Right lobe of liver (tissue), 6 donors: ENCODE results near the gene CPM. TPM values are rescaled to one million over a fixed set of nuclear protein-coding genes. Genes with fewer than 3 reads are reported as not detected.

Source experiments
- ATAC-seq, 4 donors: fragments of 200-7000 bp; cut with Tn5 transposase; one replicate each; pipeline ENCODE4 v1.9.1; 2020; ENCODE audit warnings: mild to moderate bottlenecking in 4 of 4, moderate library complexity in 4 of 4
- DNase-seq, 3 donors: peaks; one replicate each; pipeline ENCODE4 v3.0.0-alpha.2; 2020
- H3K27ac ChIP-seq, 3 donors: fragments of 200-600 bp; one replicate each; pipeline ENCODE4 v1.8.0; 2022
- H3K27me3 ChIP-seq, 2 donors: fragments of 200-600 bp; one replicate each; pipeline ENCODE4 v1.8.0; 2022
- H3K36me3 ChIP-seq, 4 donors: fragments of 200-600 bp; sonication (generic) in 1 of 4; one replicate each; pipeline versions ENCODE4 v1.5.1 to v1.8.0; 2017 to 2022; ENCODE audit warnings: control low read depth in 1 of 4
- H3K4me1 ChIP-seq, 4 donors: fragments of 200-600 bp; sonication (generic) in 1 of 4; one replicate each; pipeline versions ENCODE4 v1.5.1 to v1.8.0; 2017 to 2022; ENCODE audit warnings: control low read depth in 1 of 4
- H3K4me3 ChIP-seq, 3 donors: fragments of 200-600 bp; one replicate each; pipeline ENCODE4 v1.8.0; 2022
- H3K9me3 ChIP-seq, 4 donors: fragments of 200-600 bp; sonication (generic) in 1 of 4; one replicate each; pipeline versions ENCODE4 v1.5.1 to v1.8.0; 2017 to 2022; ENCODE audit warnings: control low read depth in 1 of 4
- POLR2A ChIP-seq: fragments of 450-650 bp; IDR thresholded peaks from one replicate; pipeline ENCODE4 v1.6.1; 2017; ENCODE audit warnings: antibody characterized with exemption, mild to moderate bottlenecking
- WGBS: methylation state at CpG from one replicate; pipeline ENCODE4 v1.1.6; 2018; ENCODE audit warnings: low coverage, low lambda C conversion rate; ENCODE audit not compliant: insufficient coverage; ENCODE audit errors: missing lambda C conversion rate; 5-methylcytosine and 5-hydroxymethylcytosine counted together
- intact Hi-C, 2 donors: fragments of 100-400 bp; cut with DNase I; formaldehyde crosslinking; loops; one replicate each; pipeline versions ENCODE4 v1.11.2 to v1.14.1; 2022
- total RNA-seq, 6 experiments: library from RNA; depleted of rRNA in 2 of 6; stranded (reverse); fragments of >200 nt in 2 of 6; fragmentation: NEBNext Ultra II Directional in 3 of 6; extraction: Animal tissue kit (Norgen Biotek cat#: 25700) in 3 of 6; gene quantifications; one replicate each; pipeline versions ENCODE4 v1.1.0 to v1.2.4, GENCODE V29; 2016 to 2023
- TF ChIP-seq, protein P1 (sequence below), 4 donors: fragments of 200-600 bp in 3 of 4; fragments of 450-650 bp in 1 of 4; IDR thresholded peaks; one replicate each; pipeline versions ENCODE4 v1.5.1 to v1.8.0; 2016 to 2022; ENCODE audit warnings: antibody characterized with exemption in 4 of 4, mild to moderate bottlenecking in 2 of 4
- donor health status: DM: no; HTN: yes; CAD: no.
- donor health status: DM: no; HTN: no; CAD: no.
- donor health status: DM: no; HTN: no; CAD: no.
- donor health status: DM: no; HTN: yes; CAD: no.
- donor health status: DM: no; HTN: yes; CAD: no.

Gene CPM
- total RNA-seq, 6 experiments from 2014 or later: 34.6 to 91.6 (median 50.0) TPM

DNA sequence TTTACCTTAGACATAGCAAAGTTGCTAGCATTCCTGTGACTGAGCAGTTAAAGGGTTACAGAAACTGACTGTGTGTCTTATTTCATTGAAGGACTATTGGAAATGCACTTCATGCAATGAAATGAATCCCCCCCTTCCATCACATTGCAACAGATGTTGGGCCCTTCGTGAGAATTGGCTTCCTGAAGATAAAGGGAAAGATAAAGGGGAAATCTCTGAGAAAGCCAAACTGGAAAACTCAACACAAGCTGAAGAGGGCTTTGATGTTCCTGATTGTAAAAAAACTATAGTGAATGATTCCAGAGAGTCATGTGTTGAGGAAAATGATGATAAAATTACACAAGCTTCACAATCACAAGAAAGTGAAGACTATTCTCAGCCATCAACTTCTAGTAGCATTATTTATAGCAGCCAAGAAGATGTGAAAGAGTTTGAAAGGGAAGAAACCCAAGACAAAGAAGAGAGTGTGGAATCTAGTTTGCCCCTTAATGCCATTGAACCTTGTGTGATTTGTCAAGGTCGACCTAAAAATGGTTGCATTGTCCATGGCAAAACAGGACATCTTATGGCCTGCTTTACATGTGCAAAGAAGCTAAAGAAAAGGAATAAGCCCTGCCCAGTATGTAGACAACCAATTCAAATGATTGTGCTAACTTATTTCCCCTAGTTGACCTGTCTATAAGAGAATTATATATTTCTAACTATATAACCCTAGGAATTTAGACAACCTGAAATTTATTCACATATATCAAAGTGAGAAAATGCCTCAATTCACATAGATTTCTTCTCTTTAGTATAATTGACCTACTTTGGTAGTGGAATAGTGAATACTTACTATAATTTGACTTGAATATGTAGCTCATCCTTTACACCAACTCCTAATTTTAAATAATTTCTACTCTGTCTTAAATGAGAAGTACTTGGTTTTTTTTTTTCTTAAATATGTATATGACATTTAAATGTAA, 93.5 kb downstream of the CPM start:
- H3K4me1 ChIP-seq: peaks cover 0 to 13% (median 0%) of the 10 kb centered on the region in 4 donors
- H3K36me3 ChIP-seq: peaks cover 0 to 81% (median 37%) of the 10 kb centered on the region in 4 donors

DNA sequence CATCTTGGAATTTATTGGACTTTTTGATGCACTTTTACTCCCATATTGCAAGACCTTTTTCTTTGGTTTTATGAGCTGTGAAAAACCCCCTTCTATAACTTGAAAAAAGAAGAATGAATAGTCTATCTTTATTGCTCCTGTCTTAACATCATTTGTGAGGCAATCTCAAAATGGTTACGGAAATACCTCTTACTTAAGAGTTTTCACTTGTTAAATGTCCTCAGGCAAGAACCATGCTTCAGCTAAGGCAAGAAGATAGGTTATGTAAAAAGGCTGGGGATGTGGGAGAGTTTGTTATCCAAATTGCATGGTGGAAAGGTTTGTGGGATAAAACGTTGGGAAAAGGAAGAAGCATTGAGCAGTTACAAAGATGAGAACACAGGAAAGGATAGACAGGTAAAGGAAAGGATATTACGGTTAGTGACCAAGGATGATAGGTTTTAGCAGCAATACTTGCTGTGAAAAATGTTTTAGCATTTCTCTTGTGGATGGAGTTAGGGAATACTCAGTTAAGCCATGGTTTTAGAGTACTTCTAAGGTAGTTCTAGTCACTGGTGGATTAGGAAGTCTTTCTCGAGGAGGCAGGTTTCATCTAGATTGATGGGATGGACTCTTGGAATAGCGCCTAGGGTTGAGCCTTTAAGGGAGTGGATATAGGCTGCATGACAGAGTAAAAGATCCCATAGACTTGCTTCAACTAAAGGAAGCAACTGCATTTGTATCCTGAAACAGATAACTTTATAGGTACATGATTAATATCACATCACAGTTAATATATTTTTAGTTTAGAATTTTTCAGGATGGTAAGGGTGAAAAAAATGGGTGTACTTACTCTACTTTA, 94.7 kb downstream of the CPM start:
- intact Hi-C loops: no loop called here
- Histone ChIP-seq H3K27ac (no peak overlapping the region), H3K4me1 (peaks cover 0 to 13% (median 0%) of the 10 kb centered on the region in 4 donors), H3K4me3 (no peak overlapping the region), H3K9me3 (no peaks in the 10 kb centered on the region), H3K27me3 (no peaks in the 10 kb centered on the region), H3K36me3 (peaks cover 0 to 80% (median 37%) of the 10 kb centered on the region in 4 donors)
- ATAC-seq (no peak), DNase-seq (no peak)
- WGBS: 79% methylated on average over 5 of the region's 5 CpGs
- TF ChIP-seq POLR2A: no peak
- TF ChIP-seq, protein P1, sequence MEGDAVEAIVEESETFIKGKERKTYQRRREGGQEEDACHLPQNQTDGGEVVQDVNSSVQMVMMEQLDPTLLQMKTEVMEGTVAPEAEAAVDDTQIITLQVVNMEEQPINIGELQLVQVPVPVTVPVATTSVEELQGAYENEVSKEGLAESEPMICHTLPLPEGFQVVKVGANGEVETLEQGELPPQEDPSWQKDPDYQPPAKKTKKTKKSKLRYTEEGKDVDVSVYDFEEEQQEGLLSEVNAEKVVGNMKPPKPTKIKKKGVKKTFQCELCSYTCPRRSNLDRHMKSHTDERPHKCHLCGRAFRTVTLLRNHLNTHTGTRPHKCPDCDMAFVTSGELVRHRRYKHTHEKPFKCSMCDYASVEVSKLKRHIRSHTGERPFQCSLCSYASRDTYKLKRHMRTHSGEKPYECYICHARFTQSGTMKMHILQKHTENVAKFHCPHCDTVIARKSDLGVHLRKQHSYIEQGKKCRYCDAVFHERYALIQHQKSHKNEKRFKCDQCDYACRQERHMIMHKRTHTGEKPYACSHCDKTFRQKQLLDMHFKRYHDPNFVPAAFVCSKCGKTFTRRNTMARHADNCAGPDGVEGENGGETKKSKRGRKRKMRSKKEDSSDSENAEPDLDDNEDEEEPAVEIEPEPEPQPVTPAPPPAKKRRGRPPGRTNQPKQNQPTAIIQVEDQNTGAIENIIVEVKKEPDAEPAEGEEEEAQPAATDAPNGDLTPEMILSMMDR (IDR thresholded peaks at IDR 0.05): no peak

More for the DNA sequence above, 93.5 kb downstream of the CPM start:
- no peaks in the 10 kb centered on the region for H3K27me3 ChIP-seq
- 43% methylated on average over 2 of the region's 2 CpGs for WGBS
- DNase-seq: no peak
- TF ChIP-seq, protein P1 (IDR thresholded peaks at IDR 0.05): no peak
- TF ChIP-seq POLR2A: no peak
- intact Hi-C loops: no loop called here
- H3K9me3 ChIP-seq: no peaks in the 10 kb centered on the region
- no peak for ATAC-seq
- no peak overlapping the region for H3K4me3 ChIP-seq
- no peak overlapping the region for H3K27ac ChIP-seq

DNA sequence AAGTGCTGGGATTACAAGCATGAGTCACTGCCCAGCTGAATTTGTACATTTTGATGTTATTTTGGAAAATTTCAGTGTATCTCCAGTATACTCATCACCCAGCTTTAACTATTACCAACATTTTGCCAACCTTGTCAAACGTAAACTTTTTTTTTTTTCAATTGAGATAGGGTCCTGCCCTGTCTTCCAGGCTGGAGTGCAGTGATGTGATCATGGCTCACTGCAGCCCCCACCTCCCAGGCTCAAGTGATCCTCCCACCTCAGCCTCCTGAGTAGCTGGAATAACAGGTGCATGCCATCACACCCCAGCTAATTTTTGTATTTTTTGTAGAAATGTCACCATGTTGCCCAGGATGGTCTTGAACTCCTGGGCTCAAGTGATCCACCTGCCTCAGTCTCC, 95.8 kb downstream of the CPM start:
- TF ChIP-seq POLR2A: no peak
- peaks cover 0 to 75% (median 36%) of the 10 kb centered on the region in 4 donors for H3K36me3 ChIP-seq
- no peak for ATAC-seq
- H3K27ac ChIP-seq: no peak overlapping the region
- no peak overlapping the region for H3K4me3 ChIP-seq
- H3K27me3 ChIP-seq: no peaks in the 10 kb centered on the region
- peaks cover 0 to 13% (median 0%) of the 10 kb centered on the region in 4 donors for H3K4me1 ChIP-seq
- WGBS: 100% methylated on average over 1 of the region's 1 CpG
- intact Hi-C loops: no loop called here
- H3K9me3 ChIP-seq: no peaks in the 10 kb centered on the region
- DNase-seq: no peak

DNA sequence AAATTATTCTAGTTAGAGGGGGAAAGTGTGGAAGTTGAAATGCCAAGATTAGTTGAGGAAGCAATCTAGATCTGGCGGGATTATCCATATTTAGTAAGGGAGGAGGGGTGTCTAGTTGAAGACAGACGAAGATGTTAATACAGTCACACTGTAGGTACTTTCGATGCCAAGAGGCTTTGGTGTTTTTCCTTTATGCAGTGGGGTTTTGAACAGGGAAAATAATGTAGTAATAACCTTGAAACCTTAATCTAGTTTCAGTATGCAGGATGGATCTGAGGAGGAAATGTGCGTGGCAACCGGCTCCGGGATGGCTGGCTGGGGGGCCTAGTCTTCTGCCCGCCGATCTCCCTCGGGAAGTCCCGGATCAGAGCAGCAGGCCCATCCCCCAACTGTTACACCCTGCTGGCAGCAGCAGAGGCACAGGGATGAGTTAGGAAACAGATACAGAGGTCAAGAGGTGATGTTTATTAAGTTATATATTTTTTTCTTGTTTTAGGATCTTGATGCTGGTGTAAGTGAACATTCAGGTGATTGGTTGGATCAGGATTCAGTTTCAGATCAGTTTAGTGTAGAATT, 97.5 kb downstream of the CPM start:
- peak; percentile 70 to 75 (median 73) for DNase-seq
- intact Hi-C loops: no loop called here
- peaks cover 0 to 74% (median 33%) of the 10 kb centered on the region in 4 donors for H3K36me3 ChIP-seq
- peak; percentile 89 to 93 (median 92) for ATAC-seq
- H3K4me3 ChIP-seq: no peak overlapping the region
- 26% methylated on average over 10 of the region's 10 CpGs for WGBS
- H3K27me3 ChIP-seq: no peaks in the 10 kb centered on the region
- no peak for TF ChIP-seq POLR2A
- TF ChIP-seq, protein P1 (IDR thresholded peaks at IDR 0.05): no peak
- peak overlapping the region in 2 of 3 donors; percentile 11 to 14 for H3K27ac ChIP-seq
- H3K4me1 ChIP-seq: peaks cover 0 to 13% (median 0%) of the 10 kb centered on the region in 4 donors
- H3K9me3 ChIP-seq: no peaks in the 10 kb centered on the region
